SU-DHL-6 (cell line): ENCODE data around the gene TAOK2.
"Not testable (repeated sequence)": the region's sequence is repeated elsewhere in the genome, so short reads cannot be mapped to it uniquely, and the experiment has no call there.

Experiments used
- CTCF ChIP-seq: fragments of 200-600 bp; sonication (generic); IDR thresholded peaks from one replicate; pipeline ENCODE4 v1.5.1; 2017; ENCODE audit warnings: antibody characterized with exemption, mild to moderate bottlenecking, low read length, moderate library complexity; ENCODE audit not compliant: insufficient read depth, poor library complexity, severe bottlenecking
- EZH2phosphoT487 ChIP-seq: fragments of 200-600 bp; sonication (generic), shearing (Covaris generic); conservative IDR thresholded peaks from 2 replicates; pipeline ENCODE4 v1.6.1; 2018; ENCODE audit warnings: mild to moderate bottlenecking, antibody characterized with exemption, low read length, moderate library complexity, mixed read lengths

DNA sequence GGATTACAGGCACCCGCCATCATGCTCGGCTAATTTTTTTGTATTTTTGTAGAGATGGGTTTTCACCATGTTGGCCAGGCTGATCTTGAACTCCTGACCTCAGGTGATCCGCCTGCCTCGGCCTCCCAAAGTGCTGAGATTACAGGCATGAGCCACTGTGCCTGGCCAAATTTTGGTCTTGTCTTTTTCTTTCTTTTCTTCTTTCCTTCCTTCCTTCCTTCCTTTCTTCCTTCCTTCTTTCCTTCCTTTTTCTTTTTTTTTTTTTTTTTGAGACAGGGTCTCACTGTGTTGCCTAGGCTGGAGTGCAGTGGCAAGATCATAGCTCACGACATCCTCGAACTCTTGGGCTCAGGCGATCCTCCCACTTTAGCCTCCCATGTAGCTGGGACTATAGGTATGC, 41.8 kb downstream of the TAOK2 start:
- not testable (repeated sequence) for TF ChIP-seq CTCF, EZH2phosphoT487
